PFSK-1 (cell line): ENCODE results near the gene PDE4B.

Experiments
- POLR2AphosphoS5 ChIP-seq: IDR thresholded peaks from 2 replicates; pipeline ENCODE4 v1.6.1; 2012; ENCODE audit warnings: low read depth, mild to moderate bottlenecking, control low read depth, low read length, moderate library complexity
- TAF1 ChIP-seq: IDR thresholded peaks from 2 replicates; pipeline ENCODE4 v1.6.1; 2012; ENCODE audit warnings: low read length, control low read depth, borderline replicate concordance; ENCODE audit not compliant: insufficient read depth

- TF ChIP-seq TAF1 (no peak), POLR2AphosphoS5 (no peak)
Measured at GRCh38 chr1:66357478-66358197, 564.9 kb downstream of the PDE4B start.
